NCI-H1694 treated with DMSO at 0.1 percent for 48 hours (cell line): Measurements from ENCODE around the gene DLL1.
"Not testable (repeated sequence)": the region's sequence is repeated elsewhere in the genome, so short reads cannot be mapped to it uniquely, and the experiment has no call there.

Experiments used
- DNase-seq: peaks from one replicate; lab custom pipeline; 2025; lab: John Stamatoyannopoulos, UW

The DLL1 gene, protein sequence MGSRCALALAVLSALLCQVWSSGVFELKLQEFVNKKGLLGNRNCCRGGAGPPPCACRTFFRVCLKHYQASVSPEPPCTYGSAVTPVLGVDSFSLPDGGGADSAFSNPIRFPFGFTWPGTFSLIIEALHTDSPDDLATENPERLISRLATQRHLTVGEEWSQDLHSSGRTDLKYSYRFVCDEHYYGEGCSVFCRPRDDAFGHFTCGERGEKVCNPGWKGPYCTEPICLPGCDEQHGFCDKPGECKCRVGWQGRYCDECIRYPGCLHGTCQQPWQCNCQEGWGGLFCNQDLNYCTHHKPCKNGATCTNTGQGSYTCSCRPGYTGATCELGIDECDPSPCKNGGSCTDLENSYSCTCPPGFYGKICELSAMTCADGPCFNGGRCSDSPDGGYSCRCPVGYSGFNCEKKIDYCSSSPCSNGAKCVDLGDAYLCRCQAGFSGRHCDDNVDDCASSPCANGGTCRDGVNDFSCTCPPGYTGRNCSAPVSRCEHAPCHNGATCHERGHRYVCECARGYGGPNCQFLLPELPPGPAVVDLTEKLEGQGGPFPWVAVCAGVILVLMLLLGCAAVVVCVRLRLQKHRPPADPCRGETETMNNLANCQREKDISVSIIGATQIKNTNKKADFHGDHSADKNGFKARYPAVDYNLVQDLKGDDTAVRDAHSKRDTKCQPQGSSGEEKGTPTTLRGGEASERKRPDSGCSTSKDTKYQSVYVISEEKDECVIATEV

GRCh38 chr6:170290296-170291128, at the start of gene DLL1:
TSS of gene DLL1 (minus strand) at chr6:170291078. CDS start at chr6:170290139, 939 bp downstream.
- no peak for DNase-seq

DNA sequence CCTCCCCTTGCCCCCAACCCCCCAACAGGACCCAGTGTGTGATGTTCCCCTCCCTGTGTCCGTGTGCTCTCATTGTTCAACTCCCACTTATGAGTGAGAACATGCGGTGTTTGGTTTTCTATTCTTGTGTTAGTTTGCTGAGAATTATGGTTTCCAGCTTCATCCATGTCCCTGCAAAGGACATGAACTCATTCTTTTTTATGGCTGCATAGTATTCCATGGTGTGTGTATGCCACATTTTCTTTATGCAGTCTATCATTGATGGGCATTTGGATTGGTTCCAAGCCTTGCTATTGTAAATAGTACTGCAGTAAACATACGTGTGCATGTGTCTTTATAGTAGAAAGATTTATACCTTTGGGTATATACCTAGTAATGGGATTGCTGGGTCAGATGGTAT, 44.3 kb upstream of the DLL1 start:
- not testable (repeated sequence) for DNase-seq

- no peak for DNase-seq
Observed at GRCh38 chr6:170329321-170329720, 38.4 kb upstream of the DLL1 start.

GRCh38 chr6:170317718-170318117, 26.8 kb upstream of the DLL1 start:
- no peak for DNase-seq

DNA sequence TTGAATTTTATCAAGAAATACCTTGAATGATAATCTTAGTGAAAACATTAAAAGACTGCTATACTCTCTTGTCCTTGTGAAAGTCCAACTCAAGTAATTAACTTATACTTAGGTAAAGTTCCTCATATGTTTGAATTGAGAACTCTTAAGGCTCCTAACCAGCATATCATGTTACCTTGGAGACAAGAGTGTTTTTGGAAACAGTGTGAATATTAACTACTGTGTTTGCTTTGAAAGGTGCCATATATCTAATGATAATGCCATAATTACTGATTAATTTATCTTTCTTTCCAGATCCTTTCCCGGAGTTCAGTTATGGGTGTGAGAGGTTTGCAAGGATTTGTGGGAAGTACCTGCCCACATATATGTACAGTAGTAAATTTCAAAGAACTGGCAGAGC, 26.2 kb upstream of the DLL1 start:
- no peak for DNase-seq

DNA sequence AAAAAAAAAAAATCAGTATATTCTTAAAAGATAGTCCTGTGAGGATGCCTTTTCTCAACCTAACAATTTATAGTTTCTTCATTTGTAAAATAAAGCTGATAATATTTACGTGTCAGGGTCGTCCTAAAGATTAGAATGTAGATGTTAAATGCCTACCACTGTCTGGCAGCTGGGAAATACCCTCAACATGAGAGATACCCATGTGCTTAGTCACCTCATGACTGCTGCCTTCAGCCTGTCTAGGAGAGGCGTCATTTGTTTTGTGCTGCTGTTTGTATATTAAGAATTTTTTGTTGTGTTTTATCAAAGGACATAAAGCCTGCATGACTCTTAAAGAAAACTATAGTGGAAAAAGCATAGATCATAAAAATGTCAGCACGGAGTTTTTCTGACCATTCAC, 25.2 kb upstream of the DLL1 start:
- DNase-seq = no peak

- no peak for DNase-seq
Observed at GRCh38 chr6:170314983-170315382, 24.1 kb upstream of the DLL1 start.

- no peak for DNase-seq
Observed at GRCh38 chr6:170313716-170314295, 22.9 kb upstream of the DLL1 start.

DNA sequence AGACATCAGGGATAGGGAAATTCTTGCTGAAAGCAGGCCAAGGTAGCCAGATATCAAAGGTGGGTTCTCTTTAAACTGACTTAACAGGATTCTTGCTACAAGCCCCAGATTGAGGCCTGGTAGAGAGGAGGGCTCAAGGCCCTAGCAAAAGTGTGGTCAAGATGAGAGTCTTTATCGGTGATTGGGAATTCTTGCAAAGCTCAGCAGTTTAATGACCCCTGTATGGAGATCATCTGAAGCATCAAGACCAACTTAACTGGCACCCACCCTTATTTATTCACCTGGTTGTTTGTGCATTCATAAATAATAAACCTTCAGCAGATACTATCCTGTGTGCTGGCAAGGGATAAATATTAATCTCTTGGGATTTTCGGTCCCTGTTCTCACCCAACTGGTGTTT, 22.0 kb upstream of the DLL1 start:
- DNase-seq = no peak

GRCh38 chr6:170311696-170312095, 20.8 kb upstream of the DLL1 start:
- no peak for DNase-seq

GRCh38 chr6:170308761-170309160, 17.9 kb upstream of the DLL1 start:
- DNase-seq = no peak

- no peak for DNase-seq
Observed at GRCh38 chr6:170307080-170307545, 16.2 kb upstream of the DLL1 start.

DNA sequence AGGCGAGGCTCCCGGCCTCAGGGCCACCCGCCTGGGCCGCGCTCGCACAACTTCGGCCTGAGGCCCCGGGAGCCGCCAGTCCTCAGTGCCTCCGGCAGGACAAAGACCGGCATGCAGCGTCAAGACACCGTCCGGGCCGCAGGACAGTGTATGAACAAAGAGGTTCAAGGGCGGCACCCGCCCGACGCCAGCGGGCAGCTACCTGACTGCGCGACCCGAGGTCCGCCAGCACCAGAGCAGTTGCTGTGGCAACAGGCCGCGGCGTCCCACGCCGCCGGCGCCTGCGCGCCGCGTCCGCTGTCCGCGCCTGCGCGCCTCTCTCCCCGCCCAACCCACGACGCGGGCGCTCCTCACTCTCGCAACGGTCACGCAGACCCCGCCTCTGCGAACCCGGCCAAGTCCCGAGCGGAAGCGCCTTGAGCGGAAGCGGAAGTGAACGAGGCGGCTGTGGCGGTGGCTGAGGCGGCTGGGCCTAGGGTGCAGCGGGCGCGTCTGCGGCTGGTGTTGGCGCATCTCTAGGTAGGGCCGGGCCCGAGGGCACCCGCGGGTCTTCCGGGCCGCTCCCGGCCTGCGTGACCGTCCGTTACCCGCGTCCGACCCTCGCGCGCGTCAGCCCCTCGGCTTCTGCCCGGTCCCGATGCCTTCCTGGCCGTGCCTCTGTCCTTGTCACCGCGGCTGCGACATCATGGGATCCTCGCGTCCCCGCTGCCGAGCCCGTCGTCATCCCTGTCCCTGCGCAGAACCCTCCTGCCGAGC, 15.6 kb upstream of the DLL1 start, which contains the start of gene FAM120B:
Gene FAM120B (plus strand): TSS at position 435 of the 756 bp plus-strand sequence. CDS start 10,633 bp downstream, outside the sequence.
- peak; percentile 74 for DNase-seq

- DNase-seq = no peak
Observed at GRCh38 chr6:170305805-170306323, 15.0 kb upstream of the DLL1 start.

DNA sequence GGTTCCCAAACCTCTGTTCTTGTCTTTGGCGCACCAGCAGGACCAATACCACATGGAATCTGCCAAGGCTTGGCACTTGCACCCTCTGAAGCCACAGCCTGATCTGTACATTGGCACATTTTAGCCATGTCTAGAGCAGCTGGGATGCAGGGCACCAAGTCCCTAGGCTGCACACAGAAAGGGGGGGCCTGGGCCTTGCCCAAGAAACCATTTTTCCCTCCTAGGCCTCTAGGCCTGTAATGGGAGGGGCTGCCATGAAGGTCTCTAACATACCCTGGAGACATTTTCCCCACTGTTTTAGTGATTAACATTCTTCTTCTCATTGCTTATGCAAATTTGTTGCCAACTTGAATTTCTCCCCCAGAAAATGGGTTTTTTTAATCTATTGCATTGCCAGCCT, 10.3 kb upstream of the DLL1 start:
- no peak for DNase-seq

- DNase-seq = no peak
Observed at GRCh38 chr6:170298688-170299087, 7.8 kb upstream of the DLL1 start.

- no peak for DNase-seq
Observed at GRCh38 chr6:170297576-170298330, 6.9 kb upstream of the DLL1 start.

- DNase-seq = no peak
Observed at GRCh38 chr6:170296746-170297575, 6.1 kb upstream of the DLL1 start.

DNA sequence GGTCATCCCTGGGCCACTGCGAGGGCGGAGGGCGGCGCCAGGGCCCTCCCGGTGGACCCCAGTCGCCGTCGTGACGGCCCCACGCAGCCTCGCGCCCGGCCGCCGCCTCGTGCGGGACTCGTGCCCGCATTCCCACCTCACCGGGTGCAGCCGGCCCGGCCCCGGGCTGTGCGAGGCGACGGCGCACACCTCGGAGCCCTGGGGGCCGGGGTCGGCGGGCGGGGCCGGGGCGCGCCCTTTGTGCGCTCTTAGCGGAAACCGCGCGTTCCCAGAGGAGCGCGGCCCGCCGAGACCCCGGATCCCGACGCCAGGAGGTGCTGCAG, 5.5 kb upstream of the DLL1 start:
- no peak for DNase-seq
